Thyroid gland (tissue), 4 donors: Measurements from ENCODE around the gene IRF5.
"Not testable (repeated sequence)": the region's sequence is repeated elsewhere in the genome, so short reads cannot be mapped to it uniquely, and the experiment has no call there.

ENCODE experiments used
- CTCF ChIP-seq, 6 experiments: fragments of 200-600 bp in 3 of 6; fragments of 450-650 bp in 3 of 6; sonication (generic) in 3 of 6; IDR thresholded peaks; one replicate each; pipeline ENCODE4 v1.5.1; 2016 to 2019; ENCODE audit warnings: antibody characterized with exemption in 6 of 6, mild to moderate bottlenecking in 2 of 6, inconsistent platforms in 1 of 6, moderate library complexity in 1 of 6
- POLR2A ChIP-seq, 2 donors: fragments of 450-650 bp; IDR thresholded peaks; one replicate each; pipeline ENCODE4 v1.6.1; 2017; ENCODE audit warnings: antibody characterized with exemption in 2 of 2, mild to moderate bottlenecking in 2 of 2, moderate library complexity in 1 of 2

GRCh38 chr7:128994560-128994959 is 56.8 kb downstream of the IRF5 start:
- TF ChIP-seq CTCF, POLR2A (IDR thresholded peaks at IDR 0.05): not testable (repeated sequence)
